OCI-LY3 (cell line): ENCODE data around the gene QARS1.

Experiments used
- H2AFZ ChIP-seq: fragments of 200-600, 300-600 bp; shearing (Covaris generic); 2 replicates; pipeline ENCODE4 v1.6.0; 2014; ENCODE audit warnings: antibody characterized with exemption, low read depth, low read length
- H3K27ac ChIP-seq: fragments of 200-600, 300-600 bp; sonication (generic); 2 replicates; pipeline ENCODE4 v1.5.1; 2014; ENCODE audit warnings: mild to moderate bottlenecking, low read length, moderate library complexity, mixed read lengths
- H3K27me3 ChIP-seq: fragments of 200-600, 300-600 bp; sonication (generic); 2 replicates; pipeline ENCODE4 v1.6.1; 2014; ENCODE audit warnings: low read depth, low read length, mixed read lengths
- H3K36me3 ChIP-seq: fragments of 200-600, 300-600 bp; sonication (generic); replicated peaks from 2 replicates; pipeline ENCODE3; 2014; ENCODE audit warnings: low read depth, low read length, mixed read lengths
- H3K4me1 ChIP-seq: fragments of 300-600, 200-600 bp; sonication (generic); 2 replicates; pipeline ENCODE4 v1.6.1; 2014; ENCODE audit warnings: low read length, mixed read lengths
- H3K4me2 ChIP-seq: fragments of 200-600, 300-600 bp; sonication (generic); 2 replicates; pipeline ENCODE4 v1.6.1; 2014; ENCODE audit warnings: low read length, mixed read lengths
- H3K4me3 ChIP-seq: fragments of 300-600, 200-600 bp; sonication (generic); 2 replicates; pipeline ENCODE4 v1.5.1; 2014; ENCODE audit warnings: antibody characterized with exemption, mild to moderate bottlenecking, low read length, moderate library complexity
- H3K79me2 ChIP-seq: fragments of 300-600, 200-600 bp; shearing (Covaris generic); 2 replicates; pipeline ENCODE4 v1.6.1; 2014; ENCODE audit warnings: mild to moderate bottlenecking, low read length, mixed read lengths
- H3K9ac ChIP-seq: fragments of 300-600, 200-600 bp; shearing (Covaris generic); 2 replicates; pipeline ENCODE4 v1.6.0; 2014; ENCODE audit warnings: mild to moderate bottlenecking, low read length, moderate library complexity
- H3K9me3 ChIP-seq: fragments of 200-600, 300-600 bp; shearing (Covaris generic); 2 replicates; pipeline ENCODE4 v1.6.1; 2014; ENCODE audit warnings: low read length, mixed read lengths; ENCODE audit not compliant: insufficient read depth
- H4K20me1 ChIP-seq: fragments of 200-600, 300-600 bp; sonication (generic); 2 replicates; pipeline ENCODE4 v1.6.1; 2016; ENCODE audit warnings: low read length, mixed read lengths; ENCODE audit not compliant: insufficient read depth
- CTCF ChIP-seq: fragments of 200-600, 300-600 bp; sonication (generic); IDR thresholded peaks from 2 replicates; pipeline ENCODE4 v1.5.1; 2014; ENCODE audit warnings: antibody characterized with exemption, low read length, low read depth
- EZH2phosphoT487 ChIP-seq: fragments of 200-600 bp; shearing (Covaris generic); IDR thresholded peaks from 2 replicates; pipeline ENCODE4 v1.6.1; 2018; ENCODE audit warnings: antibody characterized with exemption, mixed run types, low read depth

The QARS1 gene

GRCh38 chr3:49111347-49111746 is 6.8 kb upstream of the QARS1 start:
- Histone ChIP-seq H3K9me3 (no peaks in the 10 kb centered on the region), H3K9ac (no peak overlapping the region), H3K4me2 (no peak overlapping the region), H3K79me2 (no peaks in the 10 kb centered on the region), H3K36me3 (peaks cover 76% of the 10 kb centered on the region), H4K20me1 (no peaks in the 10 kb centered on the region), H3K27me3 (no peaks in the 10 kb centered on the region), H3K27ac (no peak overlapping the region), H3K4me1 (no peaks in the 10 kb centered on the region), H2AFZ (no peak overlapping the region), H3K4me3 (no peak overlapping the region)
- no peak for TF ChIP-seq EZH2phosphoT487
- no peak for TF ChIP-seq CTCF

- Histone ChIP-seq H3K27me3 (no peaks in the 10 kb centered on the region), H3K27ac (no peak overlapping the region), H3K79me2 (no peaks in the 10 kb centered on the region), H3K36me3 (peaks cover 70% of the 10 kb centered on the region), H2AFZ (no peak overlapping the region), H3K9me3 (no peaks in the 10 kb centered on the region), H3K9ac (no peak overlapping the region), H3K4me1 (no peaks in the 10 kb centered on the region), H3K4me3 (no peak overlapping the region), H3K4me2 (no peak overlapping the region), H4K20me1 (no peaks in the 10 kb centered on the region)
- no peak for TF ChIP-seq CTCF
- TF ChIP-seq EZH2phosphoT487, result no peak
These were observed 6.2 kb upstream of the QARS1 start for GRCh38 chr3:49110780-49111179.

DNA sequence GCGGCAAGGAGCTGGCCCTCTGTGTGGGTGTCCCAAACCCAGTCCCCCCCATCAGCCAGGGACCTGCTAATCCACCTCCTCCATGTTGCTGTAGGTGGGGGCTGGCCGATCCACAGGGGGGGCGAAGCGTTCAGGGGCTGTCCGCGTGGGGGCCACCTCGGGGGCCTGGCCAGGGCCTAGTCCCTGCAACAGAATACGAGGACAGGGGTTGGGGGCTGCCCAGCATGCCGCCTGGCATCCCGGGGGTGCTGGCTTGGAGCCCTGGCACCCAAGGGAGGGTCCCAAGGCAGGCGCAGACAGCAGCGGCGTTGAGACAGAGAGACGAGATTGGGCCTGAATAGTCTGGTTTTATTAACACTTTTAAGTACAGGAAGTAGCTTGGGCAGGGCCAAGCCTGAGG is 3.8 kb upstream of the QARS1 start:
- Histone ChIP-seq H3K27ac (no peak overlapping the region), H3K36me3 (peaks cover 51% of the 10 kb centered on the region), H3K4me1 (peaks cover 10% of the 10 kb centered on the region), H3K79me2 (peaks cover 11% of the 10 kb centered on the region), H3K9me3 (no peaks in the 10 kb centered on the region), H3K4me2 (no peak overlapping the region), H3K27me3 (no peaks in the 10 kb centered on the region), H3K4me3 (no peak overlapping the region), H3K9ac (no peak overlapping the region), H2AFZ (no peak overlapping the region), H4K20me1 (no peaks in the 10 kb centered on the region)
- no peak for TF ChIP-seq CTCF
- TF ChIP-seq EZH2phosphoT487, result no peak

GRCh38 chr3:49104052-49104426 is 518 bp downstream of the QARS1 start:
- Histone ChIP-seq H2AFZ (peak overlapping the region; percentile 75), H3K4me1 (peaks cover 10% of the 10 kb centered on the region), H4K20me1 (no peaks in the 10 kb centered on the region), H3K4me3 (peak overlapping the region; percentile 86), H3K79me2 (peaks cover 14% of the 10 kb centered on the region), H3K36me3 (peaks cover 46% of the 10 kb centered on the region), H3K27ac (peak overlapping the region; percentile 58), H3K9me3 (no peaks in the 10 kb centered on the region), H3K4me2 (peak overlapping the region; percentile 99), H3K27me3 (no peaks in the 10 kb centered on the region), H3K9ac (peak overlapping the region; percentile 89)
- no peak for TF ChIP-seq CTCF
- TF ChIP-seq EZH2phosphoT487, result no peak
